PFSK-1 (cell line): ENCODE results near the gene PTPRQ.

Experiments
- POLR2AphosphoS5 ChIP-seq: IDR thresholded peaks from 2 replicates; pipeline ENCODE4 v1.6.1; 2012; ENCODE audit warnings: low read depth, mild to moderate bottlenecking, control low read depth, low read length, moderate library complexity
- SIN3A ChIP-seq: IDR thresholded peaks from 2 replicates; pipeline ENCODE4 v1.6.1; 2012; ENCODE audit warnings: mild to moderate bottlenecking, low read length, moderate library complexity, borderline replicate concordance; ENCODE audit not compliant: insufficient read depth
- TAF1 ChIP-seq: IDR thresholded peaks from 2 replicates; pipeline ENCODE4 v1.6.1; 2012; ENCODE audit warnings: low read length, control low read depth, borderline replicate concordance; ENCODE audit not compliant: insufficient read depth
- TF ChIP-seq, protein P1 (sequence below), 2 experiments: IDR thresholded peaks; 2 replicates each; pipeline versions ENCODE4 v1.6.1 to v1.8.0; 2011 to 2012; ENCODE audit warnings: low read depth in 2 of 2, low read length in 2 of 2, control low read depth in 1 of 2, inconsistent platforms in 1 of 2, mild to moderate bottlenecking in 1 of 2, moderate library complexity in 1 of 2; ENCODE audit not compliant: insufficient read depth in 1 of 2

DNA sequence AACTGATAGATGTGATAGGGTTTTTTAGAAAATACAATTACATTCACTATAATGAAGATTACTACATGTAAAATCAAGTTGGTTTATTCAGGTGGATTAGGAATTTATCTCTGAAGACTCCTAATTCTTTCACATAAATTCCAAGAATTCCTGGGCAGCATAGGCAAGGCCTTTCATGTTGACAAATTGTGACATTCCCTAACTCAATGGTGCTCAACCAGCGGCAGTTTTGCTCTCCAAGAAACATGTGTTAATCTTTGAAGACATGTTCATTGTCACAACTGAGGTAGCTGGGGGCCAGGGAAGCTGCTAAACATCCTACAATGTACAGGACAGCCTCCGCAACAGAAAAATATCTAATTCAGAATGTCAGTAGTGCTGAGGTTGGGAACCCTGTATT is 46.3 kb downstream of the PTPRQ start:
- TF ChIP-seq SIN3A (no peak), POLR2AphosphoS5 (no peak), TAF1 (no peak)
- TF ChIP-seq, protein P1, sequence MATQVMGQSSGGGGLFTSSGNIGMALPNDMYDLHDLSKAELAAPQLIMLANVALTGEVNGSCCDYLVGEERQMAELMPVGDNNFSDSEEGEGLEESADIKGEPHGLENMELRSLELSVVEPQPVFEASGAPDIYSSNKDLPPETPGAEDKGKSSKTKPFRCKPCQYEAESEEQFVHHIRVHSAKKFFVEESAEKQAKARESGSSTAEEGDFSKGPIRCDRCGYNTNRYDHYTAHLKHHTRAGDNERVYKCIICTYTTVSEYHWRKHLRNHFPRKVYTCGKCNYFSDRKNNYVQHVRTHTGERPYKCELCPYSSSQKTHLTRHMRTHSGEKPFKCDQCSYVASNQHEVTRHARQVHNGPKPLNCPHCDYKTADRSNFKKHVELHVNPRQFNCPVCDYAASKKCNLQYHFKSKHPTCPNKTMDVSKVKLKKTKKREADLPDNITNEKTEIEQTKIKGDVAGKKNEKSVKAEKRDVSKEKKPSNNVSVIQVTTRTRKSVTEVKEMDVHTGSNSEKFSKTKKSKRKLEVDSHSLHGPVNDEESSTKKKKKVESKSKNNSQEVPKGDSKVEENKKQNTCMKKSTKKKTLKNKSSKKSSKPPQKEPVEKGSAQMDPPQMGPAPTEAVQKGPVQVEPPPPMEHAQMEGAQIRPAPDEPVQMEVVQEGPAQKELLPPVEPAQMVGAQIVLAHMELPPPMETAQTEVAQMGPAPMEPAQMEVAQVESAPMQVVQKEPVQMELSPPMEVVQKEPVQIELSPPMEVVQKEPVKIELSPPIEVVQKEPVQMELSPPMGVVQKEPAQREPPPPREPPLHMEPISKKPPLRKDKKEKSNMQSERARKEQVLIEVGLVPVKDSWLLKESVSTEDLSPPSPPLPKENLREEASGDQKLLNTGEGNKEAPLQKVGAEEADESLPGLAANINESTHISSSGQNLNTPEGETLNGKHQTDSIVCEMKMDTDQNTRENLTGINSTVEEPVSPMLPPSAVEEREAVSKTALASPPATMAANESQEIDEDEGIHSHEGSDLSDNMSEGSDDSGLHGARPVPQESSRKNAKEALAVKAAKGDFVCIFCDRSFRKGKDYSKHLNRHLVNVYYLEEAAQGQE (IDR thresholded peaks at IDR 0.05; ENCODE audit: insufficient read depth in 1 of 2, low read depth in 2 of 2, low read length in 2 of 2), result no peak
